Bronchial epithelial cell (primary cell): ENCODE data around the gene RABGAP1L. TPM values are rescaled to one million over a fixed set of nuclear protein-coding genes. Genes with fewer than 3 reads are reported as not detected.

Source experiments
- DNase-seq: peaks from one replicate; pipeline ENCODE4 v3.0.0-alpha.2; 2010; ENCODE audit warnings: low read depth
- FAIRE-seq: peaks from 2 replicates; lab custom pipeline; 2011; peaks lifted over from hg19 to GRCh38; lab: Jason Lieb, UNC
- H3K27me3 ChIP-seq: 2 replicates; pipeline ENCODE4 v1.5.1; 2011; ENCODE audit warnings: low read length; ENCODE audit not compliant: control insufficient read depth, insufficient read depth
- H3K36me3 ChIP-seq: 2 replicates; pipeline ENCODE4 v1.5.1; 2011; ENCODE audit warnings: low read length; ENCODE audit not compliant: control insufficient read depth, insufficient read depth
- H3K4me3 ChIP-seq: 2 replicates; pipeline ENCODE4 v1.5.1; 2011; ENCODE audit warnings: mild to moderate bottlenecking, low read depth, low read length, control low read depth
- total RNA-seq: library from RNA; depleted of rRNA; stranded (reverse); fragments of >200 nt; gene quantifications from 2 replicates; pipeline ENCODE4 v1.2.1, GENCODE V29; 2014
- TF ChIP-seq, protein P1 (sequence below): IDR thresholded peaks from 2 replicates; pipeline ENCODE4 v1.5.1; 2011; ENCODE audit warnings: mild to moderate bottlenecking, moderate library complexity, low read length, control low read depth, inconsistent platforms; ENCODE audit not compliant: insufficient read depth, severe bottlenecking

Gene RABGAP1L
- total RNA-seq, result 34.1 and 37.4 TPM in 2 replicates

DNA sequence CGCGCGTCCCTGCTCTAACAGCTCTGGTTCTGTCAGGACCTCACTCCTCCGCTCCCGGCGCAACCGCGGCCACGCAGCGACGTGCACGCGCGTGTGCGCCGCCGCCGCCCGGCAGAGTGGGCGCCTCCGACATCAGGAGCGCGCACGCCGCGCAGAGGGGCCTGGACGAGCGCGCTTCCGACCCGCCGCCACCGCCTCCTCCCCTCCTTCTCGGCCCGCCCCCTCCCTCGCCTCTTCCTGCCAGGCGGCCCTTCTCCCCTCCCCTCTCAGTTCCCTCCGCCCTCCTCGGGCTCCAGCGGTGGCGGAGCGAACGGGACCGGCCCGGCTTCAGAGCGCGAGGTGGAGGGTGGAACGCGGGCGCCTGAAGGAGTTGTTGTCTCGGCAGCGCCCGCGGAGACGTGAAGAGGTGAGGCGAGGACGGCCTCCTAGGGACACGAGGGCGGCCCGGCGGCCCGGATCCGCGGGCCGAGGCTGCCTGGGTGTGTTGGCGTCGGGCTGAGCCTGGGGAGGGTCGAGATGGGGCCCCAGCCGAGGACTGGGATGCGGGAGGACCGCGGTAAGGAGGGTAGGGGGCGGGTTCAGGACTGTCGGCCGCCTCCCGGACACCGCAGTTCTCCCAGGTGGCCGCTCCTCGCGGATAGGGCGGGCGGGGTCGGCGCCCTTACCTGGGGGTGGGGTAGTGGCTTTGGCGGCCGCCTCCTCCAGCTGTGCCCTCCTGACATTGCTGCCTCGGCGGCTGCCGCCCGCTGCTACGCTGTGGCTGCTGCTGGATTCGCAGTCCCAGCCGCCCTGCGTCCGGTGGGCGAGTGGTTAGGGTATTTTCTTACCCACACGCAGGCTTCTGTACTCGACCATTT lies at the start of gene RABGAP1L:
Gene RABGAP1L (plus strand): TSS at position 269 of the 857 bp plus-strand sequence.
- TF ChIP-seq, protein P1, sequence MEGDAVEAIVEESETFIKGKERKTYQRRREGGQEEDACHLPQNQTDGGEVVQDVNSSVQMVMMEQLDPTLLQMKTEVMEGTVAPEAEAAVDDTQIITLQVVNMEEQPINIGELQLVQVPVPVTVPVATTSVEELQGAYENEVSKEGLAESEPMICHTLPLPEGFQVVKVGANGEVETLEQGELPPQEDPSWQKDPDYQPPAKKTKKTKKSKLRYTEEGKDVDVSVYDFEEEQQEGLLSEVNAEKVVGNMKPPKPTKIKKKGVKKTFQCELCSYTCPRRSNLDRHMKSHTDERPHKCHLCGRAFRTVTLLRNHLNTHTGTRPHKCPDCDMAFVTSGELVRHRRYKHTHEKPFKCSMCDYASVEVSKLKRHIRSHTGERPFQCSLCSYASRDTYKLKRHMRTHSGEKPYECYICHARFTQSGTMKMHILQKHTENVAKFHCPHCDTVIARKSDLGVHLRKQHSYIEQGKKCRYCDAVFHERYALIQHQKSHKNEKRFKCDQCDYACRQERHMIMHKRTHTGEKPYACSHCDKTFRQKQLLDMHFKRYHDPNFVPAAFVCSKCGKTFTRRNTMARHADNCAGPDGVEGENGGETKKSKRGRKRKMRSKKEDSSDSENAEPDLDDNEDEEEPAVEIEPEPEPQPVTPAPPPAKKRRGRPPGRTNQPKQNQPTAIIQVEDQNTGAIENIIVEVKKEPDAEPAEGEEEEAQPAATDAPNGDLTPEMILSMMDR, result no peak
- no peak for FAIRE-seq
- DNase-seq, result peak; percentile 75
- Histone ChIP-seq H3K4me3 (peak within 1 kb of the TSS; percentile 91), H3K36me3 (no peaks in the 10 kb centered on the region), H3K27me3 (no peaks in the 10 kb centered on the region)

DNA sequence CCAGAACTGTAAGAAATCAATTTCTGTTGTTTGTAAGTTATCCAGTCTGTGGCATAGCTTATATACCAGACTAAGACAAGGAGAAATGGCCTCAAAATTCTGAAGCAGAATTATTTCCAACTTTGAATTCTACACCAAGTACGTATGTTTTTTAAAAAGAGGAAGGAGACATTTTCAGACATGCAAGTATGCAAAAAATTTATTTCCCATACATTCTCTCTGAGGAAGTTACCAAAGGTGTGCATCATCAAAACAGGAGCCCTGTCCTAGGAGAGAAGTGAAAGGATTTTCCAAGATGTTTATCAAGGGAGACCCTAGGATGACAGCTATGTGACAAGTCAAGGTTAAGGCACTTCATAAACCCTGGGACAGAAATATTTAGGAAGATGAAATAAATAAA lies 49.3 kb upstream of the RABGAP1L start:
- H3K36me3 ChIP-seq, result no peaks in the 10 kb centered on the region
- DNase-seq (no peak), FAIRE-seq (no peak)
- TF ChIP-seq, protein P1, result no peak
- no peak overlapping the region for H3K4me3 ChIP-seq
- H3K27me3 ChIP-seq, result no peaks in the 10 kb centered on the region

DNA sequence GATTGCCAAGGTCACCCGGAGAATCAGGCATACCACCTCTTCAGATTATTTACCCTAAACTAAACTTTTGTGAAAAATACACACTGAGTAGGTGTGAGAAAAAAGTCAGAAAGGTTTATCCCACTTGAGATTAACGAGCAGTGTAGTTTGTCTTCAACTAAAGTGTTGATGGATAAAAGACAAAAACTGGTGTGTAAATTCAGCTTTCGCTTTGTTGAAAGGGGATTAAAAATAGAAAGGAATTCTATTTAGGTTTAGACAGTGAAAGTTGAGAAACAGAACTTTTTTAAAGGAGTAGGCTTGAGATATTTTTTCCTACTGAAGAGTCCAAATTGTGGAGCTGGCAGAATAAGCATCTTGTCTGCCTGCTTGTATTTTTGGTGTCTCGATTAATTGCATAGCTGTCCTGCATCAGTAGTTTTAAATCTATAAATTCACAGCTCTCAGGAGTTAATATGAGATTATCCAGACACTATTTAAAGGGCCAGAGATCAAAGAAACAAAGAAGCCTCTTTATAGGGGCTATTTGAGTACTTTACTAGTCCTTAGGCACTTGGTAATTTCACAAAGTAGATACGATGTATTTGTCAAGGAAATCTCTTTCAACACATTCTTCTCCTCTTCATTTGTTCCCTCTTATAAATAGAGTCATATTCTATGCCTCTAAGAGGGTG lies 46.7 kb upstream of the RABGAP1L start:
- TF ChIP-seq, protein P1, result no peak
- no peak for DNase-seq
- Histone ChIP-seq H3K27me3 (no peaks in the 10 kb centered on the region), H3K36me3 (no peaks in the 10 kb centered on the region), H3K4me3 (no peak overlapping the region)
- FAIRE-seq, result no peak

DNA sequence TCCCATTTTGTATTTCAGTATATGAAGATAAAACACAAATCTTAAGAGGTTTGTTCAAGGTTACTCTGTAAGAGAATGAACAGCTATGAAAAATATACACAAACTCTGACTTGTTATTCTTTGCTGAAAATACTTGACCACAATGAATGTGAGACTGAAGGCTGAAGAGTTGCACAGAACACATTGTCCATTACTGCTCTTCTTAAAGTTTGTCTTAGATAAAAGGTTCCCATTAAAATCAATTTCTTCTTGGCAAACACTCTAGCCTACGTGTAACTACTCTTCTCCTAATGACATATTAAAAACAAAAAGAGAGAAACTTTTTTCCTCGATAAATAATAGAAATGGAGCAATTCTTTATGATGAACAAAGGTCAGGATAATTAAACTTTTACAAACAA lies 45.2 kb upstream of the RABGAP1L start:
- Histone ChIP-seq H3K4me3 (no peak overlapping the region), H3K36me3 (no peaks in the 10 kb centered on the region), H3K27me3 (no peaks in the 10 kb centered on the region)
- no peak for FAIRE-seq
- TF ChIP-seq, protein P1, result no peak
- DNase-seq, result no peak

DNA sequence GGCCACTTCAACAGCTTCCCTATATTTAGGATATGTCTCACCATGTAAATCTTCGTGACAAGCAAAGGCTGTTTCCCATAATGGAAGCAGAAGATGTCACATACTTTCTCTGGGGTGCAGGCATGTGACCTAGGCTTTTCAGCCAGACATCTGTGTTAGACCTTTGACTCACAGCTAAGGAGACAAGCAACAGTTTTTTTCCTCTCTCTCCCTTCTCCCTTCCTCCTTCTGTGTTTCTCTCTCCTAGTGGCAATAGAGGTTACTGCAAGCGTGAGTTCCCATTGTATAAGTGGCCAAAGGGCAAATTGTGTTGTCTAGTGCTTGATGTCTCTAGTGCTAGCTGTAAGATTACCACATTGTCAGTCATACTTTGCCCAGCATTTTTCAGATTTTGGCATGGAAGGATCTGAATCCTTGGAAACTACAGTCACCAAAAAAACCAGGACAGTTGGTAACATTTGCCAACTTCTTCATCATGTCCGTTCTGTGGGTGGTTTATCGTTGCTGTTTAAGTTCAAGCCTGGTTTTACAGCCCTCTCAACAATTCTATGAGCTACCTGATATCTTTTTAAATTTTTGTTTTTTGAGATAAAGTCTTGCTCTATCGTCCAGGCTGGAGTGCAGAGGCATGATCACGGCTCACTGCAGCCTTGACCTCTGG lies 44.4 kb upstream of the RABGAP1L start:
- TF ChIP-seq, protein P1, result peak; percentile 70
- peak; percentile 93 for FAIRE-seq
- H3K4me3 ChIP-seq, result no peak overlapping the region
- H3K27me3 ChIP-seq, result no peaks in the 10 kb centered on the region
- DNase-seq, result peak; percentile 79
- H3K36me3 ChIP-seq, result no peaks in the 10 kb centered on the region
